WERI-Rb-1 (cell line): Measurements from ENCODE around the gene KCNG1.

Experiments used
- DNase-seq: peaks from one replicate; pipeline ENCODE4 v3.0.0-alpha.2; 2020
- H3K27ac ChIP-seq: fragments of 250-450 bp; sonication (Bioruptor Pico); 2 replicates; pipeline ENCODE4 v1.5.1; 2020; ENCODE audit warnings: mild to moderate bottlenecking, moderate library complexity
- H3K27me3 ChIP-seq: fragments of 250-450 bp; sonication (Bioruptor Pico); 2 replicates; pipeline ENCODE4 v1.5.1; 2021; ENCODE audit warnings: mild to moderate bottlenecking, low read depth, moderate library complexity; ENCODE audit not compliant: insufficient read depth, severe bottlenecking
- H3K36me3 ChIP-seq: fragments of 250-450 bp; sonication (Bioruptor Pico); 2 replicates; pipeline ENCODE4 v1.5.1; 2020; ENCODE audit warnings: mild to moderate bottlenecking, moderate library complexity
- H3K4me3 ChIP-seq: 2 replicates; pipeline ENCODE4 v1.5.1; 2011; ENCODE audit warnings: low read depth, mild to moderate bottlenecking, control low read depth, low read length
- H3K9me3 ChIP-seq: fragments of 250-450 bp; sonication (Bioruptor Pico); 2 replicates; pipeline ENCODE4 v1.5.1; 2021; ENCODE audit warnings: mild to moderate bottlenecking, moderate library complexity; ENCODE audit not compliant: severe bottlenecking
- CTCF ChIP-seq: IDR thresholded peaks from 2 replicates; pipeline ENCODE4 v1.5.1; 2011; ENCODE audit warnings: low read depth, mild to moderate bottlenecking, control low read depth, inconsistent platforms, low read length

The KCNG1 gene

GRCh38 chr20:51042064-51042463 is 19.2 kb upstream of the KCNG1 start:
- no peak overlapping the region for H3K27ac ChIP-seq
- DNase-seq, result no peak

GRCh38 chr20:51037532-51038115 is 14.7 kb upstream of the KCNG1 start:
- no peak overlapping the region for H3K4me3 ChIP-seq
- H3K36me3 ChIP-seq, result no peaks in the 10 kb centered on the region
- H3K9me3 ChIP-seq, result no peaks in the 10 kb centered on the region
- H3K27me3 ChIP-seq, result peaks cover 88% of the 10 kb centered on the region
- TF ChIP-seq CTCF, result no peak
- H3K27ac ChIP-seq, result no peak overlapping the region
- DNase-seq, result no peak

More at GRCh38 chr20:51042064-51042463, 19.2 kb upstream of the KCNG1 start:
- no peak overlapping the region for H3K4me3 ChIP-seq
- no peaks in the 10 kb centered on the region for H3K36me3 ChIP-seq
- peaks cover 86% of the 10 kb centered on the region for H3K27me3 ChIP-seq
- TF ChIP-seq CTCF, result no peak
- H3K9me3 ChIP-seq, result peaks cover 2% of the 10 kb centered on the region

GRCh38 chr20:51036827-51037531 is 14.1 kb upstream of the KCNG1 start:
- H3K27me3 ChIP-seq, result peaks cover 84% of the 10 kb centered on the region
- no peak for TF ChIP-seq CTCF
- no peak overlapping the region for H3K27ac ChIP-seq
- no peak overlapping the region for H3K4me3 ChIP-seq
- no peak for DNase-seq
- no peaks in the 10 kb centered on the region for H3K9me3 ChIP-seq
- H3K36me3 ChIP-seq, result no peaks in the 10 kb centered on the region

GRCh38 chr20:51036226-51036625 is 13.3 kb upstream of the KCNG1 start:
- H3K27ac ChIP-seq, result no peak overlapping the region
- H3K27me3 ChIP-seq, result peaks cover 76% of the 10 kb centered on the region
- H3K9me3 ChIP-seq, result no peaks in the 10 kb centered on the region
- H3K4me3 ChIP-seq, result no peak overlapping the region
- H3K36me3 ChIP-seq, result no peaks in the 10 kb centered on the region
- DNase-seq, result no peak
- TF ChIP-seq CTCF, result no peak

GRCh38 chr20:51034988-51035656 is 12.2 kb upstream of the KCNG1 start:
- H3K9me3 ChIP-seq, result no peaks in the 10 kb centered on the region
- no peaks in the 10 kb centered on the region for H3K36me3 ChIP-seq
- DNase-seq, result no peak
- no peak overlapping the region for H3K27ac ChIP-seq
- no peak overlapping the region for H3K4me3 ChIP-seq
- H3K27me3 ChIP-seq, result peaks cover 70% of the 10 kb centered on the region
- TF ChIP-seq CTCF, result no peak
